MG63 (cell line): ENCODE measurements around the gene RPL31. TPM values are rescaled to one million over a fixed set of nuclear protein-coding genes. Genes with fewer than 3 reads are reported as not detected.

Experiments used
- DNase-seq: peaks from one replicate; pipeline ENCODE4 v3.0.0-alpha.2; 2020
- H3K27me3 ChIP-seq: fragments of 250-450 bp; sonication (Bioruptor Pico); 2 replicates; pipeline ENCODE4 v1.5.1; 2020; ENCODE audit warnings: mild to moderate bottlenecking, moderate library complexity
- H3K36me3 ChIP-seq: fragments of 250-450 bp; sonication (Bioruptor Pico); 2 replicates; pipeline ENCODE4 v1.5.1; 2020; ENCODE audit warnings: mild to moderate bottlenecking, moderate library complexity
- H3K4me3 ChIP-seq: fragments of 250-450 bp; sonication (Bioruptor Pico); 2 replicates; pipeline ENCODE4 v1.5.1; 2020; ENCODE audit warnings: mild to moderate bottlenecking, moderate library complexity
- H3K9me3 ChIP-seq: fragments of 250-450 bp; sonication (Bioruptor Pico); 2 replicates; pipeline ENCODE4 v1.5.1; 2020; ENCODE audit warnings: mild to moderate bottlenecking, moderate library complexity
- total RNA-seq: library from RNA; depleted of rRNA; stranded (reverse); fragments of >200 nt; shearing (Covaris generic); gene quantifications from 2 replicates; pipeline ENCODE4 v1.2.3, GENCODE V29; 2014; ENCODE audit warnings: low replicate concordance

RPL31 gene
- total RNA-seq, 1 experiment from 2014 or later: 1,616 TPM

DNA sequence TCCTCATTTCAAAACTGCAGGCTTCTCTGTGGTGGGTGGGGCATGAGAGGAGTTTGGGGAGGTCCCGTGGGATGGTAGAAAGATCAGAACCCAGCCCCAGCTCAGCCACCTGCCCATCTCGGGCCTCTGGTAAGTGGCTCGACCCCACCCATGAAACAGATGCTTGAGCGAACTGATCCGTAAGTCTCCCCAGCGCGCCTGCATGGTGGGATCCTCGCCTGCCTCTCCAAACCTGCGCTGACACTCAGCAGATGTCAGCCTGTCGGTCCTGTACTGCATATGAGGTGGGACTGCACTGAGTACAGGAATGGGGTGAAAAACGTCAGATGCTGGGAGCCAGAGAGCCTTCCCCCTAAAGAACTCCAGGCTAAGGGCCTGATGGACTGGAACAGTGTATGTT lies 15.9 kb upstream of the RPL31 start:
- no peaks in the 10 kb centered on the region for H3K27me3 ChIP-seq
- no peak overlapping the region for H3K4me3 ChIP-seq
- DNase-seq: no peak
- H3K36me3 ChIP-seq: no peaks in the 10 kb centered on the region
- H3K9me3 ChIP-seq: no peaks in the 10 kb centered on the region

- H3K36me3 ChIP-seq: no peaks in the 10 kb centered on the region
- DNase-seq: no peak
- no peaks in the 10 kb centered on the region for H3K27me3 ChIP-seq
- no peak overlapping the region for H3K4me3 ChIP-seq
- no peaks in the 10 kb centered on the region for H3K9me3 ChIP-seq
Measured at GRCh38 chr2:100987536-100987935, 14.6 kb upstream of the RPL31 start.

DNA sequence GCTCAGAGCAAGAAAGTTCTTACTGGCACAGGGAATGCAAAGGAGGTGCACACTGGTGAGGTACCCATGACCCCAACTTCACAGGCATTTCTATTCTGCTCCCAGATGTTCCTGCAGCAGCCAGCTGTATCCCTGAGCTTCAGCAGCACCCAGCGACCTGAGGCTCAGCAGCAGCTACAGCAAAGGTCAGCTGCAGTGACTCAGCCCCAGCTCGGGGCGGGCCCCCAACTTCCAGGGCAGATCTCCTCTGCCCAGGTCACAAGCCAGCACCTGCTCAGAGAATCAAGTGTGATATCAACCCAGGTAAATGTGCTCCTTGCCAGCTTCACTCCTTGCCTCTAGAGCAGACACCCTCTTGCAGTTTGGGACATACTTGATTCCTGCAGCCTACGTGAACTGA lies 14.1 kb upstream of the RPL31 start:
- H3K36me3 ChIP-seq: no peaks in the 10 kb centered on the region
- H3K4me3 ChIP-seq: no peak overlapping the region
- H3K27me3 ChIP-seq: no peaks in the 10 kb centered on the region
- DNase-seq: no peak
- no peaks in the 10 kb centered on the region for H3K9me3 ChIP-seq

DNA sequence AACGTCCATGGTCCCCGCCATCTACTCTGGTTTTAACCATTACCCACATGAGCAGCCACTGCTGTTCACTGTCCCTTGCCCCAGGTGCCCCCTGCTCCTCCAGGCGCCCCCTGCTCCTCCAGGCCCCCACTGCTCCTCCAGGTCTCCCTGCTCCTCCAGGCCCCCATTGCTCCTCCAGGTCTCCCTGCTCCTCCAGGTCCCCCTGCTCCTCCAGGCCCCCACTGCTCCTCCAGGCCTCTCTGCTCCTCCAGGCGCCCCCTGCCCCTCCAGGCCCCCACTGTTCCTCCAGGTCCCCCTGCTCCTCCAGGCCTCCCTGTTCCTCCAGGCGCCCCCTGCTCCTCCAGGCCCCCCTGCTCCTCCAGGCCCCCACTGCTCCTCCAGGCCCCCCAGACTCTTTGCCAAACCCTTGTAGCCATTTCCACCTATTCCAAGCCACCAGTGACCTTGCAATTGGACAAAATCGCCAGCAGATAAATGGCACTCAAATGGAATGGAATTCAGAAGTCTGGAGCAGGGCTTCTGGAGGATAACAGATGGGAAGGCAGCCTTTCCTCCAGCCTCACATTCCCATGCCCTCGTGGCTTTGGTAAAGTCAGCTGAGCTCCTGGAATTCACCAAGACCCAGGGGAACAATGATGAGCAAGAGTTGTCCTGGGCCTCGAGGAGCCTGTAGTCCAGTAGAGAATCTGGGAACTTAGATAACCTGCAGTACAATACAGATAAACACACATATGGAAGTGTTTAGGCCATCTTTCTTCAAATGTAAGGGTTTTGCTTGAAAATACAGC lies 13.3 kb upstream of the RPL31 start:
- no peaks in the 10 kb centered on the region for H3K9me3 ChIP-seq
- H3K4me3 ChIP-seq: no peak overlapping the region
- DNase-seq: no peak
- H3K27me3 ChIP-seq: no peaks in the 10 kb centered on the region
- no peaks in the 10 kb centered on the region for H3K36me3 ChIP-seq

DNA sequence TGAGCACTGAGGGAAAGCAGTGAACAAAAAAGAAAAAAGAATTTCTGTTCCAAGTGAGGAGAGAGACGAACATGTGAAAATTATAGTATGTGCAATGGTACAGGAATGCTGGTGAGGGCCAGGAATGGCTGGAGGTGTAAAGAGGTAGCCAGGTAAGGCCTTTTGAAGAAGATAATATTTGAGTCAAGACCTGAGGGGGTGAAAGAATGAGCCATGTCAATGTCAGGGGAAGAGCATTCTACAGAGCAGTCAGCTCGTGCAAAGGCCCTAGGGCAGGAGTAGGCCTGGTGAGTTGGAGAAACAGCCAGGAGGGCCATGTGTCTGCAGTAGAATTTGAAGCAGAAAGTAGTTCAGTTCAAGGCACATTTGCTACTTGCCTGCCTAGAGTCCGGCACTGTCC lies 12.4 kb upstream of the RPL31 start:
- no peak for DNase-seq
- Histone ChIP-seq H3K9me3 (no peaks in the 10 kb centered on the region), H3K4me3 (no peak overlapping the region), H3K27me3 (no peaks in the 10 kb centered on the region), H3K36me3 (no peaks in the 10 kb centered on the region)

- Histone ChIP-seq H3K36me3 (no peaks in the 10 kb centered on the region), H3K27me3 (no peaks in the 10 kb centered on the region)
- DNase-seq: no peak
Measured at GRCh38 chr2:100990166-100990565, 11.9 kb upstream of the RPL31 start.

DNA sequence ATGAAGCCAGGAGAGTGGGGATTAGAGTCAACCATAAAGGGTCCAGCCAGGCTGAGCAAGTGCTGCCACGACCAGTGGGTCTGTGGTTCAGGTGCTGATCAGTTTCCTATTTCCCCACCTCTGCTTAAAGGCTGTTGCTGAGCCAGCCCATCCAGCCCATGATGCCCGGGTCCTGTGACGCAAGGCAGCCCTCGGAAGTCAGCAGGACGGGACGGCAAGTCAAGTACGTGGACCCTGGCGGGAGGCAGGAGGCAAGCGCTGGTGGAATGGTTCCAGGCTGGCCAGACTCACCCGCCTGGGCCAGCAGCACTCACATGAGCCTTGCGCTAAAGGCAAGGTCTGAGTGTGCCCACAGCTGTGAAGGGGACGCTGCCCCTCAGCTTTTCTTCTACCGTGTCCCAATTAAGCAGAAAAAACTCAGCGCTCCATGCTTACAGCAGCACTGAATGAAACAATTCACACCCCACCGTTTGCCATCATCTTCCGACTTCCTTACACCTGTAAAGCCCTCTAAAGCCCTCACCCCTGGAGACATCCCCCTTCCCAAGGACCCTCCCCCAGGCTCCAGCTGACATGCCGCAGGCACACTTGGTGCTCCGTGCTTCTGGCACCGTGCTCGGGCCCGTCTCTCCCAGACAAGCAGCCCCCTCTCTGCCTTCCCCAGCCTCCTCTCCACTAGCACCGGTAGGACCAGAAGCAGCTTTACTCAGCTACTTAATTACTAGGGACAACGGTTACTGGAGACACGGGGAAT lies 11.3 kb upstream of the RPL31 start:
- no peaks in the 10 kb centered on the region for H3K36me3 ChIP-seq
- DNase-seq: no peak
- H3K4me3 ChIP-seq: no peak overlapping the region
- no peaks in the 10 kb centered on the region for H3K27me3 ChIP-seq
- H3K9me3 ChIP-seq: no peaks in the 10 kb centered on the region

More at GRCh38 chr2:100990166-100990565, 11.9 kb upstream of the RPL31 start:
- H3K9me3 ChIP-seq: no peaks in the 10 kb centered on the region
- no peak overlapping the region for H3K4me3 ChIP-seq

DNA sequence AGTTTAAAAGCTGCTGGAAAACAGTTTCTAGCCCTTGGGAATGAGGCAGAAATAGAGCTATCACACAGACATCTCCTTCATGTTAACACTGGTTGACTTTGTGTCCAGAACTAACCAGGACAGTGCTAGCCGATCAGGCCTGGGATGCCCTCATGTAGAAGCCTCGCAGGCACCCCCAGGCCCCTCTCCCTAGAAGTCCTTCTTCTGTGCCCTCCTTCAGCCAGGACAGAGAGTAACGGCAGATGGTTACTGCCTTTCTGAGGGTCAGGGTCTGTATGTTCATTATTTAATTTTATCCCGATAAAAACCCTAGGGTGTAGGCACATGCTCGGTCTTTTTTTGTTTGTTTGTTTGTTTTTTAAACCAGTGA lies 10.7 kb upstream of the RPL31 start:
- no peaks in the 10 kb centered on the region for H3K9me3 ChIP-seq
- no peaks in the 10 kb centered on the region for H3K36me3 ChIP-seq
- no peak for DNase-seq
- H3K27me3 ChIP-seq: no peaks in the 10 kb centered on the region
- no peak overlapping the region for H3K4me3 ChIP-seq

GRCh38 chr2:100992262-100992661 lies 9.8 kb upstream of the RPL31 start:
- H3K36me3 ChIP-seq: no peaks in the 10 kb centered on the region
- H3K9me3 ChIP-seq: no peaks in the 10 kb centered on the region
- H3K4me3 ChIP-seq: no peak overlapping the region
- no peaks in the 10 kb centered on the region for H3K27me3 ChIP-seq
- no peak for DNase-seq

GRCh38 chr2:100993294-100993693 lies 8.8 kb upstream of the RPL31 start:
- Histone ChIP-seq H3K27me3 (no peaks in the 10 kb centered on the region), H3K36me3 (no peaks in the 10 kb centered on the region), H3K4me3 (no peak overlapping the region), H3K9me3 (no peaks in the 10 kb centered on the region)
- DNase-seq: no peak

- Histone ChIP-seq H3K9me3 (no peaks in the 10 kb centered on the region), H3K4me3 (no peak overlapping the region), H3K36me3 (no peaks in the 10 kb centered on the region), H3K27me3 (no peaks in the 10 kb centered on the region)
- no peak for DNase-seq
Measured at GRCh38 chr2:100995309-100996075, 6.6 kb upstream of the RPL31 start.

GRCh38 chr2:100997509-100998234 lies 4.4 kb upstream of the RPL31 start:
- Histone ChIP-seq H3K9me3 (no peaks in the 10 kb centered on the region), H3K27me3 (no peaks in the 10 kb centered on the region)
- no peak for DNase-seq

GRCh38 chr2:100998235-100998573 lies 3.9 kb upstream of the RPL31 start:
- no peak for DNase-seq
- H3K4me3 ChIP-seq: no peak overlapping the region
- no peaks in the 10 kb centered on the region for H3K9me3 ChIP-seq
- H3K27me3 ChIP-seq: no peaks in the 10 kb centered on the region
- peaks cover 10% of the 10 kb centered on the region for H3K36me3 ChIP-seq

More at GRCh38 chr2:100997509-100998234, 4.4 kb upstream of the RPL31 start:
- Histone ChIP-seq H3K4me3 (no peak overlapping the region), H3K36me3 (peaks cover 4% of the 10 kb centered on the region)

DNA sequence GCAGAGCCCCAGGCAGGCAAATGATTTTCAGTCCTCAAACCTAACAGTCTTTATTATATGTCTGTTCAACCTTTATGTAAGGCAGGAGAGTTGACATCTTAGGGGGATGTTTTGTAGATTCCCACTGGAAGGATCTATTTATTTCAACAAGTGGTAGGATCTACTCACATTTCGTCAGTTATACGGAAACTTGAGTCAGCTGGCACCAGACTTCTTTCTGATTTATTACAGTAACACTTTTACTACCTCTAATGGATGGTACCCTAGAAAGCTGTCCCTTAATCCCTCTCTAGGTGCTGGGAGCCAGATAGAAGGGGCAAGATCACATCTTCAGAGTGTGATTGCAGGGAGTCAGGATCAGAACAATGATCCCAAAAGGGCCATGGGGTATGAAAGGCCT lies 2.1 kb upstream of the RPL31 start:
- DNase-seq: no peak
- H3K4me3 ChIP-seq: no peak overlapping the region
- no peaks in the 10 kb centered on the region for H3K9me3 ChIP-seq
- peaks cover 27% of the 10 kb centered on the region for H3K36me3 ChIP-seq
- H3K27me3 ChIP-seq: no peaks in the 10 kb centered on the region

GRCh38 chr2:101002562-101003277 lies 631 bp downstream of the RPL31 start:
- H3K4me3 ChIP-seq: peak overlapping the region; percentile 95
- H3K9me3 ChIP-seq: no peaks in the 10 kb centered on the region
- peaks cover 55% of the 10 kb centered on the region for H3K36me3 ChIP-seq
- no peaks in the 10 kb centered on the region for H3K27me3 ChIP-seq
- peak; percentile 23 for DNase-seq

DNA sequence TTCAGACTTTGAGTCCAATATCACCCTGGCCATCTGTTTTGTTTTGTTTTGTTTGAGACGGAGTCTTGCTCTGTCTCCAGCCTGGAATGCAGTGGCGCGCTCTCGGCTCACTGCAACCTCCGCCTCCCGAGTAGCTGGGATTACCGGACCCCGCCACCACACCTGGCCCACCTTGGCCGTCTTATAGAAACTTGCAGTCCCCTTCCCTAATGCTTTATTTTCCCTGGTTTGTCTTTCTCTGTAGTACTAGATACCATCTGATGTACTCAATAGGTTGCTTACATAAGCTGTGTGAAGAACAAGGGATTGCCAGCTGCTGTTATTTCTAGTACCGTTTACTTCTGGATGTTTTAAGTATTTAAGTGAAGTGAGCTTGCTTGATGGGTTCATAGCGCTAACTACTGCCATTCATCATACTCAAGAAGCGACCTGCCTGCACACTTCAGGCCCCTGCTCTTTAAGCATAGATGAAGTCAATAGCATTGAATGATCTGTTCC lies 1.2 kb downstream of the RPL31 start:
- peaks cover 61% of the 10 kb centered on the region for H3K36me3 ChIP-seq
- H3K27me3 ChIP-seq: no peaks in the 10 kb centered on the region
- no peaks in the 10 kb centered on the region for H3K9me3 ChIP-seq
- no peak for DNase-seq
- peak overlapping the region; percentile 95 for H3K4me3 ChIP-seq
